H9 (cell line): ENCODE results near the gene CUL4A. TPM values are rescaled to one million over a fixed set of nuclear protein-coding genes. Genes with fewer than 3 reads are reported as not detected.

ENCODE experiments used
- DNase-seq: peaks from one replicate; pipeline ENCODE4 v3.0.0-alpha.2; 2017
- H2AFZ ChIP-seq: one replicate; pipeline ENCODE4 v1.6.1; 2013; ENCODE audit warnings: mild to moderate bottlenecking, low read length, control low read depth, moderate library complexity
- H2AK5ac ChIP-seq: 2 replicates; pipeline ENCODE4 v1.6.1; 2013; ENCODE audit warnings: low read length, control low read depth, mixed read lengths; ENCODE audit not compliant: insufficient read length
- H2BK120ac ChIP-seq: one replicate; pipeline ENCODE4 v1.6.1; 2013; ENCODE audit warnings: low read depth, mild to moderate bottlenecking, low read length, control low read depth, inconsistent platforms; ENCODE audit not compliant: poor library complexity, severe bottlenecking
- H2BK12ac ChIP-seq: 2 replicates; pipeline ENCODE4 v1.6.1; 2013; ENCODE audit warnings: low read length, control low read depth, mixed read lengths, low read depth; ENCODE audit not compliant: insufficient read length
- H2BK15ac ChIP-seq: 2 replicates; pipeline ENCODE4 v1.6.1; 2013; ENCODE audit warnings: low read depth, low read length, control low read depth
- H2BK20ac ChIP-seq: one replicate; pipeline ENCODE4 v1.6.1; 2013; ENCODE audit warnings: low read depth, mild to moderate bottlenecking, low read length, control low read depth, inconsistent platforms; ENCODE audit not compliant: poor library complexity, severe bottlenecking
- H2BK5ac ChIP-seq: 2 replicates; pipeline ENCODE4 v1.6.1; 2013; ENCODE audit warnings: low read length, control low read depth, mixed read lengths; ENCODE audit not compliant: insufficient read length
- H3K14ac ChIP-seq: 2 replicates; pipeline ENCODE4 v1.6.1; 2013; ENCODE audit warnings: low read length, control low read depth; ENCODE audit not compliant: insufficient read depth
- H3K18ac ChIP-seq: 2 replicates; pipeline ENCODE4 v1.6.1; 2013; ENCODE audit warnings: low read depth, mild to moderate bottlenecking, mixed read lengths, low read length, control low read depth; ENCODE audit not compliant: insufficient read length
- H3K23ac ChIP-seq: 2 replicates; pipeline ENCODE4 v1.6.1; 2013; ENCODE audit warnings: low read length, control low read depth, mixed read lengths, low read depth; ENCODE audit not compliant: insufficient read length
- H3K23me2 ChIP-seq: 2 replicates; pipeline ENCODE4 v1.6.1; 2013; ENCODE audit warnings: low read depth, mild to moderate bottlenecking, mixed read lengths, low read length, control low read depth; ENCODE audit not compliant: insufficient read length, poor library complexity, severe bottlenecking
- H3K27ac ChIP-seq: 2 replicates; pipeline ENCODE4 v1.5.1; 2013; ENCODE audit warnings: low read length, control low read depth, mixed read lengths, low read depth; ENCODE audit not compliant: insufficient read length
- H3K27me3 ChIP-seq: 2 replicates; pipeline ENCODE4 v1.6.1; 2013; ENCODE audit warnings: low read length, control low read depth, inconsistent platforms; ENCODE audit not compliant: insufficient read depth
- H3K4ac ChIP-seq: 2 replicates; pipeline ENCODE4 v1.6.1; 2013; ENCODE audit warnings: low read depth, mild to moderate bottlenecking, control low read depth, inconsistent platforms, low read length, moderate library complexity
- H3K4me1 ChIP-seq: 2 replicates; pipeline ENCODE4 v1.6.1; 2013; ENCODE audit warnings: low read length, control low read depth, inconsistent platforms; ENCODE audit not compliant: insufficient read depth
- H3K4me2 ChIP-seq: 2 replicates; pipeline ENCODE4 v1.6.1; 2013; ENCODE audit warnings: low read length, control low read depth, mixed read lengths; ENCODE audit not compliant: insufficient read length, insufficient read depth
- H3K56ac ChIP-seq: 2 replicates; pipeline ENCODE4 v1.6.1; 2013; ENCODE audit warnings: low read depth, mild to moderate bottlenecking, mixed read lengths, low read length, control low read depth; ENCODE audit not compliant: insufficient read length
- H3K79me1 ChIP-seq: 2 replicates; pipeline ENCODE4 v1.6.1; 2013; ENCODE audit warnings: low read depth, mild to moderate bottlenecking, moderate library complexity, low read length, control low read depth, inconsistent platforms; ENCODE audit not compliant: insufficient read depth, poor library complexity, severe bottlenecking
- H3K79me2 ChIP-seq: 2 replicates; pipeline ENCODE4 v1.6.1; 2013; ENCODE audit warnings: low read length, control low read depth, inconsistent platforms; ENCODE audit not compliant: insufficient read depth
- H3K9ac ChIP-seq: 2 replicates; pipeline ENCODE4 v1.6.1; 2013; ENCODE audit warnings: low read length, control low read depth, mixed read lengths; ENCODE audit not compliant: insufficient read length; ENCODE audit errors: extremely low read depth
- H3K9me3 ChIP-seq: one replicate; pipeline ENCODE4 v1.6.1; 2013; ENCODE audit warnings: low read depth, low read length, inconsistent platforms; ENCODE audit not compliant: control insufficient read depth
- H3T11ph ChIP-seq: one replicate; pipeline ENCODE4 v1.6.1; 2013; ENCODE audit warnings: mild to moderate bottlenecking, low read length, control low read depth, inconsistent platforms
- H4K20me1 ChIP-seq: one replicate; pipeline ENCODE4 v1.6.1; 2013; ENCODE audit not compliant: control insufficient read depth, insufficient read length, insufficient read depth
- H4K5ac ChIP-seq: 2 replicates; pipeline ENCODE4 v1.6.1; 2013; ENCODE audit warnings: low read depth, mild to moderate bottlenecking, mixed read lengths, low read length, control low read depth; ENCODE audit not compliant: insufficient read length
- H4K8ac ChIP-seq: replicated peaks from 2 replicates; pipeline ENCODE4 v1.6.1; 2013; ENCODE audit warnings: low read length, control low read depth, mixed read lengths, low read depth; ENCODE audit not compliant: insufficient read length
- H4K91ac ChIP-seq: 2 replicates; pipeline ENCODE4 v1.6.1; 2013; ENCODE audit warnings: low read depth, mild to moderate bottlenecking, moderate library complexity, mixed read lengths, low read length, control low read depth; ENCODE audit not compliant: insufficient read length
- H3K27ac Mint-ChIP-seq, 3 experiments: 2 replicates in 2 of 3; 3 replicates in 1 of 3; pipeline ENCODE4 v1.8.0; 2020 to 2021; ENCODE audit warnings: mixed read lengths in 3 of 3, mild to moderate bottlenecking in 1 of 3, moderate library complexity in 1 of 3
- H3K27me3 Mint-ChIP-seq: 2 replicates; pipeline ENCODE4 v1.8.0; 2021; ENCODE audit warnings: low read depth, mild to moderate bottlenecking, moderate library complexity, mixed read lengths
- H3K36me3 Mint-ChIP-seq, 3 experiments: 2 replicates in 2 of 3; 3 replicates in 1 of 3; pipeline ENCODE4 v1.8.0; 2020 to 2021; ENCODE audit warnings: low read depth in 3 of 3, mixed read lengths in 3 of 3; ENCODE audit not compliant: insufficient read depth in 1 of 3
- H3K4me1 Mint-ChIP-seq, 2 experiments: 2 replicates each; pipeline ENCODE4 v1.8.0; 2020; ENCODE audit warnings: mixed read lengths in 2 of 2
- H3K4me3 Mint-ChIP-seq, 2 experiments: 2 replicates in 1 of 2; 3 replicates in 1 of 2; pipeline ENCODE4 v1.8.0; 2020 to 2021; ENCODE audit warnings: mild to moderate bottlenecking in 2 of 2, mixed read lengths in 2 of 2, moderate library complexity in 1 of 2
- H3K9me3 Mint-ChIP-seq, 2 experiments: 2 replicates in 1 of 2; 3 replicates in 1 of 2; pipeline ENCODE4 v1.8.0; 2020; ENCODE audit warnings: mild to moderate bottlenecking in 2 of 2, mixed read lengths in 2 of 2, moderate library complexity in 1 of 2
- WGBS: extraction: QIAGEN DNeasy Blood & Tissue Kit; methylation state at CpG from one replicate; pipeline ENCODE4 v1.1.7; 2013; ENCODE audit warnings: missing lambda C conversion rate, low lambda C conversion rate, mixed read lengths; ENCODE audit not compliant: insufficient read length; ENCODE audit errors: extremely low coverage; 5-methylcytosine and 5-hydroxymethylcytosine counted together
- total RNA-seq: library from RNA; stranded (reverse); gene quantifications from 2 replicates; pipeline ENCODE4 v1.2.1, GENCODE V29; 2021
- TF ChIP-seq, protein P1 (sequence below): fragments of 200-600 bp; sonication (generic); conservative IDR thresholded peaks from 3 replicates; pipeline ENCODE4 v1.8.0; 2021; ENCODE audit warnings: antibody characterized with exemption, mild to moderate bottlenecking

CUL4A gene
- total RNA-seq, 1 experiment from 2014 or later, result 97.9 TPM

DNA sequence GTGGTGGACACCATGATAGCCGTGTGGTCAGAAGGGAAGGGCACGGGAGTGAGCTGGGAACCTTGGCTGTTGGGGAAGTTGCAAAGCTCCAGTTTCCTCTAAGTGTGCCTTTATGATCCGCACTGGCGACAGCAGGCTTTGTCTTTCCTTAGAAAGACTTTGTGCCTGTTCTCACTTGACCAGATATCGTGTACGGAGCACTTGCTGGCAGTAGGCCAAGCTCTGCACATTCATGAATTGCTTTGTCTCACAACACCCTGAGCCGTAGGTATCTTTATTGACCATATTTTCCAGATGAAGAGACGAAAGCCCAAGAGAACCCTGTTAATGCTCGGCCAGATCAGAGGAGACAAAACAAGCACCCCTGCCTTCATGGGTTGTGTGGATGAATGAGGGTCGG, 15.1 kb downstream of the CUL4A start:
- H4K91ac ChIP-seq, result no peak overlapping the region
- H4K8ac ChIP-seq, result no peak overlapping the region
- no peak overlapping the region for H2BK15ac ChIP-seq
- no peak overlapping the region for H3T11ph ChIP-seq
- no peak overlapping the region for H3K27ac Mint-ChIP-seq
- H3K27ac ChIP-seq, result no peak overlapping the region
- no peak overlapping the region for H2BK5ac ChIP-seq
- no peak for DNase-seq
- H3K27me3 Mint-ChIP-seq, result no peaks in the 10 kb centered on the region
- H2AFZ ChIP-seq, result no peak overlapping the region
- H3K79me2 ChIP-seq, result peaks cover 26% of the 10 kb centered on the region; the same call in 1 of the 2 replicates
- no peak overlapping the region for H3K18ac ChIP-seq
- H3K9me3 Mint-ChIP-seq, result no peaks in the 10 kb centered on the region
- H3K23ac ChIP-seq, result no peak overlapping the region
- H3K56ac ChIP-seq, result no peak overlapping the region
- H2BK20ac ChIP-seq, result no peak overlapping the region
- no peak overlapping the region for H2BK120ac ChIP-seq
- no peak overlapping the region for H3K4me2 ChIP-seq
- peaks cover 6% of the 10 kb centered on the region for H3K79me1 ChIP-seq
- H3K23me2 ChIP-seq, result no peaks in the 10 kb centered on the region
- TF ChIP-seq, protein P1, sequence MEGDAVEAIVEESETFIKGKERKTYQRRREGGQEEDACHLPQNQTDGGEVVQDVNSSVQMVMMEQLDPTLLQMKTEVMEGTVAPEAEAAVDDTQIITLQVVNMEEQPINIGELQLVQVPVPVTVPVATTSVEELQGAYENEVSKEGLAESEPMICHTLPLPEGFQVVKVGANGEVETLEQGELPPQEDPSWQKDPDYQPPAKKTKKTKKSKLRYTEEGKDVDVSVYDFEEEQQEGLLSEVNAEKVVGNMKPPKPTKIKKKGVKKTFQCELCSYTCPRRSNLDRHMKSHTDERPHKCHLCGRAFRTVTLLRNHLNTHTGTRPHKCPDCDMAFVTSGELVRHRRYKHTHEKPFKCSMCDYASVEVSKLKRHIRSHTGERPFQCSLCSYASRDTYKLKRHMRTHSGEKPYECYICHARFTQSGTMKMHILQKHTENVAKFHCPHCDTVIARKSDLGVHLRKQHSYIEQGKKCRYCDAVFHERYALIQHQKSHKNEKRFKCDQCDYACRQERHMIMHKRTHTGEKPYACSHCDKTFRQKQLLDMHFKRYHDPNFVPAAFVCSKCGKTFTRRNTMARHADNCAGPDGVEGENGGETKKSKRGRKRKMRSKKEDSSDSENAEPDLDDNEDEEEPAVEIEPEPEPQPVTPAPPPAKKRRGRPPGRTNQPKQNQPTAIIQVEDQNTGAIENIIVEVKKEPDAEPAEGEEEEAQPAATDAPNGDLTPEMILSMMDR, result no peak
- H3K9me3 ChIP-seq, result no peaks in the 10 kb centered on the region
- H3K36me3 Mint-ChIP-seq, result peaks cover 58 to 95% (median 87%) of the 10 kb centered on the region in 3 experiments
- no CpG with 5 or more reads among the region's 10 CpGs for WGBS
- H2BK12ac ChIP-seq, result no peak overlapping the region
- no peak overlapping the region for H3K9ac ChIP-seq
- H3K4me3 Mint-ChIP-seq, result no peak overlapping the region
- H3K27me3 ChIP-seq, result no peaks in the 10 kb centered on the region
- H3K4me1 Mint-ChIP-seq, result no peaks in the 10 kb centered on the region
- no peak overlapping the region for H3K4ac ChIP-seq
- H4K5ac ChIP-seq, result no peak overlapping the region
- no peaks in the 10 kb centered on the region for H4K20me1 ChIP-seq
- no peak overlapping the region for H2AK5ac ChIP-seq
- H3K4me1 ChIP-seq, result no peaks in the 10 kb centered on the region
- no peak overlapping the region for H3K14ac ChIP-seq
